Keratinocyte (primary cell): ENCODE measurements around the gene TUT1. TPM values are rescaled to one million over a fixed set of nuclear protein-coding genes. Genes with fewer than 3 reads are reported as not detected.
A peak's percentile ranks its signal among the peaks of the same experiment; 100 is the strongest.

Experiments used
- DNase-seq: peaks from one replicate; pipeline ENCODE4 v3.0.0-alpha.2; 2011; ENCODE audit warnings: low read depth, missing footprints, low spot score
- FAIRE-seq: peaks from 2 replicates; lab custom pipeline; 2011; peaks lifted over from hg19 to GRCh38; lab: Jason Lieb, UNC
- H2AFZ ChIP-seq: 2 replicates; pipeline ENCODE4 v1.6.0; 2012; ENCODE audit warnings: low read length, control low read depth, inconsistent platforms; ENCODE audit not compliant: control insufficient read depth
- H3K27ac ChIP-seq: 2 replicates; pipeline ENCODE4 v1.5.1; 2011; ENCODE audit warnings: low read length; ENCODE audit not compliant: control insufficient read depth, insufficient read depth
- H3K27me3 ChIP-seq: 3 replicates; pipeline ENCODE4 v1.6.0; 2011; ENCODE audit warnings: low read length; ENCODE audit not compliant: control insufficient read depth, insufficient read depth; ENCODE audit errors: extremely low read depth
- H3K36me3 ChIP-seq, 2 experiments: 2 replicates in 1 of 2; 3 replicates in 1 of 2; pipeline ENCODE4 v1.5.1; 2011; ENCODE audit warnings: low read length in 2 of 2, mild to moderate bottlenecking in 1 of 2; ENCODE audit not compliant: control insufficient read depth in 2 of 2, insufficient read depth in 2 of 2; ENCODE audit errors: extremely low read depth in 1 of 2
- H3K4me1 ChIP-seq: 3 replicates; pipeline ENCODE4 v1.5.1; 2011; ENCODE audit warnings: low read length; ENCODE audit not compliant: control insufficient read depth, insufficient read depth; ENCODE audit errors: extremely low read depth
- H3K4me2 ChIP-seq: 3 replicates; pipeline ENCODE4 v1.6.0; 2011; ENCODE audit warnings: low read depth, low read length; ENCODE audit not compliant: control insufficient read depth, insufficient read depth; ENCODE audit errors: extremely low read depth
- H3K4me3 ChIP-seq, 3 experiments: fragments of 200-600 bp in 1 of 3; sonication (generic) in 1 of 3; 2 replicates in 2 of 3; 3 replicates in 1 of 3; pipeline ENCODE4 v1.5.1; 2011 to 2016; ENCODE audit warnings: low read length in 3 of 3, mild to moderate bottlenecking in 3 of 3, control low read depth in 2 of 3, inconsistent platforms in 1 of 3, low read depth in 1 of 3, mixed read lengths in 1 of 3, mixed run types in 1 of 3, moderate library complexity in 1 of 3; ENCODE audit not compliant: control insufficient read depth in 2 of 3, insufficient read depth in 2 of 3; ENCODE audit errors: extremely low read depth in 1 of 3
- H3K79me2 ChIP-seq: 2 replicates; pipeline ENCODE4 v1.6.0; 2012; ENCODE audit warnings: low read length; ENCODE audit not compliant: control insufficient read depth, insufficient read depth
- H3K9ac ChIP-seq: 3 replicates; pipeline ENCODE4 v1.6.0; 2011; ENCODE audit warnings: low read length; ENCODE audit not compliant: control insufficient read depth, insufficient read depth; ENCODE audit errors: extremely low read depth
- H3K9me1 ChIP-seq: 3 replicates; pipeline ENCODE4 v1.6.0; 2011; ENCODE audit warnings: low read length; ENCODE audit not compliant: control insufficient read depth, insufficient read depth; ENCODE audit errors: extremely low read depth
- H3K9me3 ChIP-seq: 2 replicates; pipeline ENCODE4 v1.5.1; 2012; ENCODE audit warnings: low read depth, low read length; ENCODE audit not compliant: control insufficient read depth
- H4K20me1 ChIP-seq: 3 replicates; pipeline ENCODE4 v1.6.0; 2011; ENCODE audit warnings: low read length; ENCODE audit not compliant: control insufficient read depth, insufficient read depth; ENCODE audit errors: extremely low read depth
- CTCF ChIP-seq, 3 experiments: IDR thresholded peaks in 1 of 3; conservative IDR thresholded peaks in 1 of 3; optimal IDR thresholded peaks in 1 of 3; 2 replicates in 2 of 3; 3 replicates in 1 of 3; pipeline versions ENCODE3 to v1.5.1; 2011; ENCODE audit warnings: low read length in 3 of 3, mild to moderate bottlenecking in 3 of 3, moderate library complexity in 2 of 3, control low read depth in 1 of 3, inconsistent platforms in 1 of 3; ENCODE audit not compliant: insufficient read depth in 2 of 3; ENCODE audit errors: extremely low read depth in 1 of 3
- EZH2 ChIP-seq: IDR thresholded peaks from one replicate; pipeline ENCODE4 v1.6.1; 2012; ENCODE audit warnings: inconsistent platforms, mild to moderate bottlenecking, low read length, moderate library complexity
- dilution Hi-C: fragments of 300-500 bp; cut with MboI; formaldehyde crosslinking; loops from one replicate; pipeline ENCODE4 v1.7.0; 2020; ENCODE audit warnings: low sequenced_read_pairs; ENCODE audit not compliant: extremely low pct_ligation_motif_present
- polyA plus RNA-seq, 5 experiments: library from polyadenylated mRNA; depleted of rRNA in 3 of 5; stranded (reverse) in 3 of 5; stranded (forward) in 1 of 5; unstranded in 1 of 5; fragments of >200 nt; gene quantifications; 1 replicate in 1 of 5; 2 replicates in 3 of 5; 3 replicates in 1 of 5; pipeline versions ENCODE4 v1.2.1 to v1.2.3, GENCODE V29; 2011 to 2012; ENCODE audit warnings: missing spikeins in 2 of 5, low read depth in 1 of 5, low replicate concordance in 1 of 5

TUT1 gene
- polyA plus RNA-seq, 1 donor (not counting 4 experiments of a cell fraction or from before 2014, with no cell fraction given): 10.5 TPM

GRCh38 chr11:62545437-62546243 lies 45.7 kb downstream of the TUT1 start:
- Histone ChIP-seq H3K9ac (peak overlapping the region; percentile 93), H3K36me3 (peaks cover 11 to 26% of the 10 kb centered on the region in 2 experiments), H3K27me3 (no peaks in the 10 kb centered on the region), H3K79me2 (peaks cover 59% of the 10 kb centered on the region), H3K9me1 (peaks cover 6% of the 10 kb centered on the region), H3K4me1 (peaks cover 51% of the 10 kb centered on the region), H3K4me3 (peak overlapping the region; percentile 86 to 100 (median 89)), H3K27ac (peak overlapping the region; percentile 94), H4K20me1 (peaks cover 25% of the 10 kb centered on the region), H2AFZ (no peak overlapping the region), H3K9me3 (no peaks in the 10 kb centered on the region), H3K4me2 (peak overlapping the region; percentile 98)
- DNase-seq (no peak), FAIRE-seq (no peak)
- dilution Hi-C loops: no loop called here
- TF ChIP-seq EZH2 (no peak), CTCF (optimal IDR thresholded peaks at IDR 0.05 in 1 of 3, IDR thresholded peaks at IDR 0.05 in 1 of 3, conservative IDR thresholded peaks at IDR 0.05 in 1 of 3; ENCODE audit: extremely low read depth in 1 of 3, insufficient read depth in 2 of 3, low read length in 3 of 3) (no peak)

GRCh38 chr11:62544581-62545436 lies 46.5 kb downstream of the TUT1 start:
- Histone ChIP-seq H3K79me2 (peaks cover 67% of the 10 kb centered on the region), H4K20me1 (peaks cover 32% of the 10 kb centered on the region), H3K9me1 (peaks cover 6% of the 10 kb centered on the region), H3K9me3 (no peaks in the 10 kb centered on the region), H2AFZ (no peak overlapping the region), H3K4me1 (peaks cover 59% of the 10 kb centered on the region), H3K4me3 (peak overlapping the region; percentile 86 to 100 (median 89)), H3K27ac (peak overlapping the region; percentile 94), H3K36me3 (peaks cover 11 to 27% of the 10 kb centered on the region in 2 experiments), H3K27me3 (no peaks in the 10 kb centered on the region), H3K4me2 (peak overlapping the region; percentile 98), H3K9ac (peak overlapping the region; percentile 93)
- DNase-seq (no peak), FAIRE-seq (no peak)
- dilution Hi-C loops: no loop called here
- TF ChIP-seq CTCF (optimal IDR thresholded peaks at IDR 0.05 in 1 of 3, IDR thresholded peaks at IDR 0.05 in 1 of 3, conservative IDR thresholded peaks at IDR 0.05 in 1 of 3; ENCODE audit: extremely low read depth in 1 of 3, insufficient read depth in 2 of 3, low read length in 3 of 3) (no peak), EZH2 (no peak)
